HFFc6 (cell line): ENCODE results near the gene SLC47A1. TPM values are rescaled to one million over a fixed set of nuclear protein-coding genes. Genes with fewer than 3 reads are reported as not detected.

Experiments used
- DNase-seq: peaks from one replicate; pipeline ENCODE4 v3.0.0-alpha.2; 2018
- H3K27ac Mint-ChIP-seq: 2 replicates; pipeline ENCODE4 v1.8.0; 2020; ENCODE audit warnings: mild to moderate bottlenecking, mixed read lengths
- H3K27me3 Mint-ChIP-seq: 2 replicates; pipeline ENCODE4 v1.8.0; 2021; ENCODE audit warnings: mild to moderate bottlenecking, moderate library complexity, mixed read lengths; ENCODE audit not compliant: insufficient read depth
- H3K36me3 Mint-ChIP-seq: 2 replicates; pipeline ENCODE4 v1.8.0; 2021; ENCODE audit warnings: low read depth, mixed read lengths
- H3K4me1 Mint-ChIP-seq: 2 replicates; pipeline ENCODE4 v1.8.0; 2020; ENCODE audit warnings: low read depth, mixed read lengths
- H3K4me3 Mint-ChIP-seq: 2 replicates; pipeline ENCODE4 v1.8.0; 2020; ENCODE audit warnings: mild to moderate bottlenecking, moderate library complexity, mixed read lengths
- H3K9me3 Mint-ChIP-seq: 2 replicates; pipeline ENCODE4 v1.8.0; 2020; ENCODE audit warnings: mild to moderate bottlenecking, mixed read lengths
- total RNA-seq, 6 experiments: library from RNA; stranded (reverse); fragmentation: NEBNext Ultra II Directional; extraction: Animal tissue kit (Norgen Biotek cat#: 25700); gene quantifications; 2 replicates in 1 of 6; 3 replicates in 5 of 6; pipeline ENCODE4 v1.2.3, GENCODE V29; 2021
- TF ChIP-seq, protein P1 (sequence below): fragments of 200-600 bp; sonication (generic); IDR thresholded peaks from 2 replicates; pipeline ENCODE4 v1.5.0; 2021; ENCODE audit warnings: antibody characterized with exemption, mild to moderate bottlenecking

Gene SLC47A1
- total RNA-seq, 6 experiments from 2014 or later = 0.14 TPM; not detected in 5

DNA sequence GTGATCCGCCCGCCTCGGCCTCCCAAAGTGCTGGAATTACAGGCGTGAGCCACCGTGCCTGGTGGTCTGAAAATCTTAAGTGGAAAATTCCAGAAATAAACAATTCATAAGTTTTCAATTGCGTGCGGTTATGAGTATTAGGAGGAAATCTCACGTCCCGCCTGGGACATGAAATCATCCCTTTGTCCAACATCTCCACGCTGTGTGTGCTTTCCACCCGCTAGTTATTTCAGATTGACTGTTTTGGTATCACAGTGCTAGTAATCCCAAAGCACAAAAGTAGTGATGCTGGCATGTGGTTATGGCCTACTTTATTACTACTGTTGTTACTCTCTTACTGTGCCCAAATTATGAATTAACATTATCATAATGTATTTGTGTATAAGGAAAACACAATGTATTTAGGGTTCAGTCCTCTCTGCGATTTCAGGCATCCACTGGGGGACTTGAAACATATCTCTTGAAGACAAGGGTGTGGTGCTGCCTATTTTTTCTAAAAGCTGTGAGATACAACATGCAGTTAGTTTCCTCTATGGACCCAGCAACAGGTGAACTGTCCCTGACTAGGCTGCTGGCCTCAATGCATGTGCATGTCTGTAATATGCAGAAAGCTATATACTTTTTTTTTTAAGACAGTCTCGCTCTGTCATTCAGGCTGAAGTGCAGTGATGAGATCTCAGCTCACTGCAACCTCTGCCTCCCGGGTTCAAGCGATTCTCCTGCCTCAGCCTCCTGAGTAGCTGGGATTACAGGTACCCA is 32.3 kb downstream of the SLC47A1 start:
- no peak overlapping the region for H3K4me3 Mint-ChIP-seq
- no peak for DNase-seq
- no peaks in the 10 kb centered on the region for H3K36me3 Mint-ChIP-seq
- peaks cover 32% of the 10 kb centered on the region for H3K27me3 Mint-ChIP-seq
- H3K9me3 Mint-ChIP-seq = no peaks in the 10 kb centered on the region
- 0 out of 2 replicates have a peak, but pooled peaks cover 5% of the 10 kb centered on the region for H3K4me1 Mint-ChIP-seq
- no peak overlapping the region for H3K27ac Mint-ChIP-seq
- TF ChIP-seq, protein P1, sequence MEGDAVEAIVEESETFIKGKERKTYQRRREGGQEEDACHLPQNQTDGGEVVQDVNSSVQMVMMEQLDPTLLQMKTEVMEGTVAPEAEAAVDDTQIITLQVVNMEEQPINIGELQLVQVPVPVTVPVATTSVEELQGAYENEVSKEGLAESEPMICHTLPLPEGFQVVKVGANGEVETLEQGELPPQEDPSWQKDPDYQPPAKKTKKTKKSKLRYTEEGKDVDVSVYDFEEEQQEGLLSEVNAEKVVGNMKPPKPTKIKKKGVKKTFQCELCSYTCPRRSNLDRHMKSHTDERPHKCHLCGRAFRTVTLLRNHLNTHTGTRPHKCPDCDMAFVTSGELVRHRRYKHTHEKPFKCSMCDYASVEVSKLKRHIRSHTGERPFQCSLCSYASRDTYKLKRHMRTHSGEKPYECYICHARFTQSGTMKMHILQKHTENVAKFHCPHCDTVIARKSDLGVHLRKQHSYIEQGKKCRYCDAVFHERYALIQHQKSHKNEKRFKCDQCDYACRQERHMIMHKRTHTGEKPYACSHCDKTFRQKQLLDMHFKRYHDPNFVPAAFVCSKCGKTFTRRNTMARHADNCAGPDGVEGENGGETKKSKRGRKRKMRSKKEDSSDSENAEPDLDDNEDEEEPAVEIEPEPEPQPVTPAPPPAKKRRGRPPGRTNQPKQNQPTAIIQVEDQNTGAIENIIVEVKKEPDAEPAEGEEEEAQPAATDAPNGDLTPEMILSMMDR = no peak

- no peak overlapping the region for H3K4me3 Mint-ChIP-seq
- peaks cover 32% of the 10 kb centered on the region for H3K27me3 Mint-ChIP-seq
- TF ChIP-seq, protein P1 = no peak
- no peaks in the 10 kb centered on the region for H3K36me3 Mint-ChIP-seq
- no peaks in the 10 kb centered on the region for H3K9me3 Mint-ChIP-seq
- H3K27ac Mint-ChIP-seq = no peak overlapping the region
- 0 out of 2 replicates have a peak, but pooled peaks cover 5% of the 10 kb centered on the region for H3K4me1 Mint-ChIP-seq
- DNase-seq = no peak
These were observed 33.8 kb downstream of the SLC47A1 start for GRCh38 chr17:19567216-19568015.

DNA sequence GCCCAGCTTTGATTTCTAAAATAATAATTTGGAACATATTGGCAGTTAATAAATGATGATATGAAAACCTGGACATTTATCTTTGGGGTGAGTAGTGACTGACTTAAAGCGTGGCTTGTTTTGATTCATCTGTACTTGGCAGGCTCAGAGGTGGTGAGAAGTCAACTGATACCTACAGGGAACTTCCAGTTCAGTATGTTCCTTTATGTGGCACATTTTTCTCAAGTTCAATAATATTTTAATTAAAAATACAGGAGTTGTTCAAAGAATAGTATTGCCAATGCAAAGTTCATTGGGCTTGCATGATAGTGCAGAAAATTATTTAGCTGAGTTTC is 34.3 kb downstream of the SLC47A1 start:
- Mint-ChIP-seq H3K4me3 (no peak overlapping the region), H3K27ac (no peak overlapping the region), H3K27me3 (peaks cover 33% of the 10 kb centered on the region), H3K9me3 (no peaks in the 10 kb centered on the region), H3K36me3 (no peaks in the 10 kb centered on the region), H3K4me1 (0 out of 2 replicates have a peak, but pooled peaks cover 5% of the 10 kb centered on the region)
- TF ChIP-seq, protein P1 = no peak
- no peak for DNase-seq

- no peaks in the 10 kb centered on the region for H3K9me3 Mint-ChIP-seq
- TF ChIP-seq, protein P1 = no peak
- 0 out of 2 replicates have a peak, but pooled peaks cover 5% of the 10 kb centered on the region for H3K4me1 Mint-ChIP-seq
- no peaks in the 10 kb centered on the region for H3K36me3 Mint-ChIP-seq
- no peak overlapping the region for H3K27ac Mint-ChIP-seq
- no peak for DNase-seq
- no peak overlapping the region for H3K4me3 Mint-ChIP-seq
- peaks cover 29% of the 10 kb centered on the region for H3K27me3 Mint-ChIP-seq
These were observed 36.3 kb downstream of the SLC47A1 start for GRCh38 chr17:19569785-19570543.

DNA sequence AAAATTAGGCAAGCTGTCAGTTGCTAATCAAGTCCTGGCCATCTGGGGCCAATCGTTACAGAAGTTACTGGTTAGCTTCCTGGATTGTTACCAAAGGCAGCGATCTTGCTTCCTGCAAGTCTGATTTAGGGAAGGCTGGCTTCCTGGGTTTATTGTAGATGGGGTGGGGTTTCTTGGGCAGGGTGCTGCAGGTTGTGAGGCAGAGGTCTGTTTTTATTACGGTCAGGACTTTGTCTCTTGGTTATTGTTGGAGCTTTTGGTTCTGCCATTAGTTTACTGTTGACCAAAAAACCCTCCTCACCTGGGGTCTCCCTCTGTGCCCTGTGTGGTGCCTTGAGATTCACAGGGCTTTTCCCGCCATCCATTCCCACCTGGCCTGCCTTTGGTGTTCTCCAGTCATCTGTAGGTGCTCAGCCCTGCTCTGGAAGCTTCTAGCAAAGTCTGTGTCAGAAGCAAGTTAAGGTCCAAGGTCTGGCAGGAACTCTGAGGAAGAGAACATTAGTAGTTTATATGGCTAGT is 36.9 kb downstream of the SLC47A1 start:
- peaks cover 31% of the 10 kb centered on the region for H3K27me3 Mint-ChIP-seq
- no peak for DNase-seq
- H3K9me3 Mint-ChIP-seq = no peaks in the 10 kb centered on the region
- H3K4me1 Mint-ChIP-seq = 0 out of 2 replicates have a peak, but pooled peaks cover 5% of the 10 kb centered on the region
- H3K4me3 Mint-ChIP-seq = no peak overlapping the region
- H3K36me3 Mint-ChIP-seq = no peaks in the 10 kb centered on the region
- TF ChIP-seq, protein P1 = no peak
- no peak overlapping the region for H3K27ac Mint-ChIP-seq
